ENCODE results near the gene TMEM145.

Gene TMEM145

DNA sequence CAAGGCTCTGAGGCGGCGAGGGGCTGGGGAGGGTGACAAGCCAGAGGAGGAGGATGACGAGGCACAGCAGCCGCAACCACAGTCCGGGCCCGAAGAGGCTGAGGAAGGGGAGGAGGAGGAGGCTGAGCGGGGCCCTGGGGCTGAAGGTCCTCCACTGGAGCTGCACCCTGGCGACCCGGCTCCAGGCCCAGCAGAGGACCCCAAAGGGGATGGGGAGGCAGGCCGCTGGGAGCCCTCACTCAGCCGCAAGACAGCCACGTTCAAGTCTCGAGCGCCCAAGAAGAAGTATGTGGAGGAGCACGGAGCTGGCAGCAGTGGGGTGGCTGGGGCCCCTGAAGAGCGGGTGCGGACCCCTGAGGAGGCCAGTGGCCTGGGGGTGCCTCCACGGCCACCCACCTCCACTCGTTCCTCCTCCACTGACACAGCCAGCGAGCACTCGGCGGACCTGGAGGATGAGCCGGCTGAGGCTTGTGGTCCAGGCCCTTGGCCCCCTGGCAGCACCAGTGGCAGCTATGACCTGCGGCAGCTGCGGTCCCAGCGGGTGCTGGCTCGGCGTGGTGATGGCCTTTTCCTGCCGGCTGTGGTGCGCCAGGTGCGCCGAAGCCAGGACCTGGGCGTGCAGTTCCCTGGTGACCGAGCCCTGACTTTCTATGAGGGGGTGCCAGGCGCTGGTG, 41.1 kb upstream of the TMEM145 start:
- no peak for TF ChIP-seq RAD21 (IDR thresholded peaks at IDR 0.05; ENCODE audit: low read depth)
- no peak for TF ChIP-seq EGR1 (IDR thresholded peaks at IDR 0.05)

DNA sequence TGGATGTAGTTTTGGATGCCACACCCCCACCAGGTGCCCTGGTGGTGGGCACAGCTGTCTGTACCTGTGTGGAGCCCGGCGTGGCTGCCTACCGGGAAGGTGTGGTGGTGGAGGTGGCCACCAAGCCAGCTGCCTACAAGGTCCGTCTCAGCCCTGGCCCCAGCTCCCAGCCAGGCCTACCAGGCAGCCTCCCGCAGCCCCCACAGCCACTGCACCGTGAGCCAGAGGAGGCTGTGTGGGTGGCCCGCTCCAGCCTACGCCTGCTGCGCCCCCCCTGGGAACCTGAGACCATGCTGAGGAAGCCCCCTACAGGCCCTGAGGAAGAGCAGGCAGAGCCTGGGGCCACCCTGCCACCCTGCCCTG, 40.6 kb upstream of the TMEM145 start:
- TF ChIP-seq YY1 (IDR thresholded peaks at IDR 0.05; ENCODE audit: low read depth) (no peak), EGR1 (IDR thresholded peaks at IDR 0.05) (no peak), TAF1 (IDR thresholded peaks at IDR 0.05; ENCODE audit: low read depth) (no peak), TCF12 (IDR thresholded peaks at IDR 0.05; ENCODE audit: low read depth) (no peak)
- TF ChIP-seq, protein P1, sequence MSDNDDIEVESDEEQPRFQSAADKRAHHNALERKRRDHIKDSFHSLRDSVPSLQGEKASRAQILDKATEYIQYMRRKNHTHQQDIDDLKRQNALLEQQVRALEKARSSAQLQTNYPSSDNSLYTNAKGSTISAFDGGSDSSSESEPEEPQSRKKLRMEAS (IDR thresholded peaks at IDR 0.05): no peak

DNA sequence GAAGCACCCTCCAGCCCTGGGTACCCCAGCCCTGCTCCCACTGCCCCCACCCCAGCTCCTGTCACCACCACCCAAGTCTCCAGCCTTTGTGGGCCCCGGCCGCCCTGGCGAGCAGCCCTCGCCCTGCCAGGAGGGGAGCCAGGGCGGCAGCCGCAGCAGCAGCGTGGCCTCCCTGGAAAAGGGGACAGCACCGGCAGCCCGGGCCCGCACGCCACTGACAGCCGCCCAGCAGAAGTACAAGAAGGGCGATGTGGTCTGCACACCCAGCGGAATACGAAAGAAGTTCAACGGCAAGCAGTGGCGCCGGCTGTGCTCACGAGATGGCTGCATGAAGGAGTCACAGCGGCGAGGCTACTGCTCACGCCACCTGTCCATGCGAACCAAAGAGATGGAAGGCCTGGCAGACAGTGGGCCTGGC, 40.1 kb upstream of the TMEM145 start:
- TF ChIP-seq EP300 (IDR thresholded peaks at IDR 0.05; ENCODE audit: borderline replicate concordance) (no peak), ZBTB7A (IDR thresholded peaks at IDR 0.05; ENCODE audit: low read depth) (no peak), CREB1 (IDR thresholded peaks at IDR 0.05; ENCODE audit: low read depth) (no peak), FOXM1 (IDR thresholded peaks at IDR 0.05; ENCODE audit: borderline replicate concordance, low read depth) (no peak), TAF1 (IDR thresholded peaks at IDR 0.05; ENCODE audit: low read depth) (no peak), NFIC (IDR thresholded peaks at IDR 0.05) (no peak), YY1 (IDR thresholded peaks at IDR 0.05; ENCODE audit: low read depth) (no peak), TEAD4 (IDR thresholded peaks at IDR 0.05) (no peak), RAD21 (IDR thresholded peaks at IDR 0.05; ENCODE audit: low read depth) (no peak), CEBPB (IDR thresholded peaks at IDR 0.05) (no peak), TCF12 (IDR thresholded peaks at IDR 0.05; ENCODE audit: low read depth) (no peak), EGR1 (IDR thresholded peaks at IDR 0.05) (no peak)
- TF ChIP-seq, protein P2, sequence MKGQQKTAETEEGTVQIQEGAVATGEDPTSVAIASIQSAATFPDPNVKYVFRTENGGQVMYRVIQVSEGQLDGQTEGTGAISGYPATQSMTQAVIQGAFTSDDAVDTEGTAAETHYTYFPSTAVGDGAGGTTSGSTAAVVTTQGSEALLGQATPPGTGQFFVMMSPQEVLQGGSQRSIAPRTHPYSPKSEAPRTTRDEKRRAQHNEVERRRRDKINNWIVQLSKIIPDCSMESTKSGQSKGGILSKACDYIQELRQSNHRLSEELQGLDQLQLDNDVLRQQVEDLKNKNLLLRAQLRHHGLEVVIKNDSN (IDR thresholded peaks at IDR 0.05): no peak
- TF ChIP-seq, protein P3, sequence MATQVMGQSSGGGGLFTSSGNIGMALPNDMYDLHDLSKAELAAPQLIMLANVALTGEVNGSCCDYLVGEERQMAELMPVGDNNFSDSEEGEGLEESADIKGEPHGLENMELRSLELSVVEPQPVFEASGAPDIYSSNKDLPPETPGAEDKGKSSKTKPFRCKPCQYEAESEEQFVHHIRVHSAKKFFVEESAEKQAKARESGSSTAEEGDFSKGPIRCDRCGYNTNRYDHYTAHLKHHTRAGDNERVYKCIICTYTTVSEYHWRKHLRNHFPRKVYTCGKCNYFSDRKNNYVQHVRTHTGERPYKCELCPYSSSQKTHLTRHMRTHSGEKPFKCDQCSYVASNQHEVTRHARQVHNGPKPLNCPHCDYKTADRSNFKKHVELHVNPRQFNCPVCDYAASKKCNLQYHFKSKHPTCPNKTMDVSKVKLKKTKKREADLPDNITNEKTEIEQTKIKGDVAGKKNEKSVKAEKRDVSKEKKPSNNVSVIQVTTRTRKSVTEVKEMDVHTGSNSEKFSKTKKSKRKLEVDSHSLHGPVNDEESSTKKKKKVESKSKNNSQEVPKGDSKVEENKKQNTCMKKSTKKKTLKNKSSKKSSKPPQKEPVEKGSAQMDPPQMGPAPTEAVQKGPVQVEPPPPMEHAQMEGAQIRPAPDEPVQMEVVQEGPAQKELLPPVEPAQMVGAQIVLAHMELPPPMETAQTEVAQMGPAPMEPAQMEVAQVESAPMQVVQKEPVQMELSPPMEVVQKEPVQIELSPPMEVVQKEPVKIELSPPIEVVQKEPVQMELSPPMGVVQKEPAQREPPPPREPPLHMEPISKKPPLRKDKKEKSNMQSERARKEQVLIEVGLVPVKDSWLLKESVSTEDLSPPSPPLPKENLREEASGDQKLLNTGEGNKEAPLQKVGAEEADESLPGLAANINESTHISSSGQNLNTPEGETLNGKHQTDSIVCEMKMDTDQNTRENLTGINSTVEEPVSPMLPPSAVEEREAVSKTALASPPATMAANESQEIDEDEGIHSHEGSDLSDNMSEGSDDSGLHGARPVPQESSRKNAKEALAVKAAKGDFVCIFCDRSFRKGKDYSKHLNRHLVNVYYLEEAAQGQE (IDR thresholded peaks at IDR 0.05; ENCODE audit: low read depth): no peak
- TF ChIP-seq, protein P1 (IDR thresholded peaks at IDR 0.05): no peak

DNA sequence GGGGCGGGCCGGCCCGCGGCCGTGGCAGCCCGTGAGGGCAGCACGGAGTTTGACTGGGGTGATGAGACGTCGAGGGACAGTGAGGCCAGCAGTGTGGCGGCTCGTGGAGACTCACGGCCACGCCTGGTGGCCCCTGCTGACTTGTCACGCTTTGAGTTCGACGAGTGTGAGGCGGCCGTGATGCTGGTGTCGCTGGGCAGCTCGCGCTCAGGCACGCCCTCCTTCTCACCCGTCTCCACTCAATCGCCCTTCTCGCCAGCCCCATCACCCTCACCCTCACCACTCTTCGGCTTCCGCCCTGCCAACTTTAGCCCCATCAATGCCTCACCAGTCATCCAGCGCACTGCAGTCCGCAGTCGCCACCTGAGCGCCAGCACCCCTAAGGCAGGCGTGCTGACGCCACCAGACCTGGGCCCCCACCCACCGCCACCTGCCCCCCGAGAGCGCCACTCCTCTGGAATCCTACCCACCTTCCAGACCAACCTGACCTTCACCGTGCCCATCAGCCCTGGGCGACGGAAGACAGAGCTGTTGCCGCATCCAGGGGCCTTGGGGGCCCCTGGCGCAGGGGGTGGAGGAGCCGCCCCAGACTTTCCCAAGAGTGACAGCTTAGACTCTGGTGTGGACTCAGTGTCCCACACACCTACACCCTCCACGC, 39.6 kb upstream of the TMEM145 start:
- TF ChIP-seq TCF12 (IDR thresholded peaks at IDR 0.05; ENCODE audit: low read depth) (no peak), TAF1 (IDR thresholded peaks at IDR 0.05; ENCODE audit: low read depth) (no peak), TEAD4 (IDR thresholded peaks at IDR 0.05) (no peak), RAD21 (IDR thresholded peaks at IDR 0.05; ENCODE audit: low read depth) (no peak), ZBTB7A (IDR thresholded peaks at IDR 0.05; ENCODE audit: low read depth) (no peak), EP300 (IDR thresholded peaks at IDR 0.05; ENCODE audit: borderline replicate concordance) (no peak), FOXM1 (IDR thresholded peaks at IDR 0.05; ENCODE audit: borderline replicate concordance, low read depth) (no peak), YY1 (IDR thresholded peaks at IDR 0.05; ENCODE audit: low read depth) (no peak), NFIC (IDR thresholded peaks at IDR 0.05) (no peak), CEBPB (IDR thresholded peaks at IDR 0.05) (no peak)
- TF ChIP-seq, protein P2 (IDR thresholded peaks at IDR 0.05): no peak
- TF ChIP-seq, protein P3 (IDR thresholded peaks at IDR 0.05; ENCODE audit: low read depth): no peak
- TF ChIP-seq, protein P1 (IDR thresholded peaks at IDR 0.05): no peak

DNA sequence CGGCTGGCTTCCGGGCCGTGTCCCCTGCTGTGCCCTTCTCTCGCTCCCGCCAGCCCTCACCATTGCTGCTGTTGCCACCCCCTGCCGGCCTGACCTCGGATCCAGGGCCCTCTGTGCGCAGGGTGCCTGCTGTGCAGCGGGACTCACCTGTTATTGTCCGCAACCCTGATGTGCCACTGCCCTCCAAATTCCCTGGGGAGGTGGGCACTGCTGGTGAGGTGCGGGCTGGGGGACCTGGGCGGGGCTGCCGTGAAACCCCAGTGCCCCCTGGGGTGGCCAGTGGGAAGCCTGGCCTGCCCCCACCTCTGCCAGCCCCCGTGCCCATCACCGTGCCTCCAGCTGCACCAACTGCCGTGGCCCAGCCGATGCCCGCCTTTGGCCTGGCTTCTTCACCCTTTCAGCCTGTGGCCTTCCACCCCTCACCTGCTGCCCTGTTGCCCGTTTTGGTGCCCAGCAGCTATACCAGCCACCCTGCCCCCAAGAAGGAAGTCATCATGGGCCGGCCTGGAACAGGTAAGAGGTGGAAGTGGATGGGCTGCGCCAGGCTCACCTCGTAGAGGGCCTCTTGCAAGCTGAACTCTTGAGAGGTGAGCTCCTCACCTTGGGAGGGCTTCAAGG, 38.9 kb upstream of the TMEM145 start:
- TF ChIP-seq EGR1 (IDR thresholded peaks at IDR 0.05): no peak
- TF ChIP-seq CREB1 (IDR thresholded peaks at IDR 0.05; ENCODE audit: low read depth): no peak
- TF ChIP-seq, protein P2 (IDR thresholded peaks at IDR 0.05): no peak
- TF ChIP-seq RAD21 (IDR thresholded peaks at IDR 0.05; ENCODE audit: low read depth): no peak
- no peak for TF ChIP-seq CEBPB (IDR thresholded peaks at IDR 0.05)
- TF ChIP-seq YY1 (IDR thresholded peaks at IDR 0.05; ENCODE audit: low read depth): no peak
- TF ChIP-seq ZBTB7A (IDR thresholded peaks at IDR 0.05; ENCODE audit: low read depth): no peak
- TF ChIP-seq, protein P1 (IDR thresholded peaks at IDR 0.05): no peak
- TF ChIP-seq NFIC (IDR thresholded peaks at IDR 0.05): no peak
- no peak for TF ChIP-seq FOXM1 (IDR thresholded peaks at IDR 0.05; ENCODE audit: borderline replicate concordance, low read depth)
- no peak for TF ChIP-seq TEAD4 (IDR thresholded peaks at IDR 0.05)
- no peak for TF ChIP-seq EP300 (IDR thresholded peaks at IDR 0.05; ENCODE audit: borderline replicate concordance)
- TF ChIP-seq TCF12 (IDR thresholded peaks at IDR 0.05; ENCODE audit: low read depth): no peak
